K562 (cell line): ENCODE data around the gene PTPRT. TPM values are rescaled to one million over a fixed set of nuclear protein-coding genes. Genes with fewer than 3 reads are reported as not detected.

Experiments used
- OTX1 ChIP-seq: fragments of 450-650 bp; formaldehyde crosslinking; IDR thresholded peaks from 2 replicates; pipeline ENCODE4 v1.4.0; 2022; ENCODE audit warnings: mild to moderate bottlenecking
- ZBTB26 ChIP-seq: fragments of 450-650 bp; formaldehyde crosslinking; IDR thresholded peaks from 2 replicates; pipeline ENCODE4 v1.4.0; 2022; ENCODE audit warnings: missing genetic modification characterization
- polyA plus RNA-seq, 8 experiments: library from polyadenylated mRNA; depleted of rRNA in 4 of 8; stranded (reverse) in 5 of 8; unstranded in 3 of 8; fragments of >200 nt; fragmentation: Nextera tagmentation in 2 of 8; fragmentation: Illumina TruSeq in 1 of 8; extraction: Ambion mirVana in 2 of 8; extraction: Trizol in 1 of 8; gene quantifications; 2 replicates each; pipeline versions ENCODE4 v1.2.1 to v1.2.3, GENCODE V29; 2011 to 2014; ENCODE audit warnings: inconsistent platforms in 1 of 8, missing spikeins in 1 of 8
- total RNA-seq, 7 experiments: library from RNA; depleted of rRNA in 6 of 7; stranded (reverse); fragments of >200 nt in 6 of 7; fragmentation: Illumina TruSeq in 2 of 7; extraction: Trizol in 2 of 7; gene quantifications; 2 replicates each; pipeline versions ENCODE4 v1.2.1 to v1.2.3, GENCODE V29; 2011 to 2021; ENCODE audit warnings: low replicate concordance in 1 of 7
- TF ChIP-seq, protein P1 (sequence below), 2 experiments: fragments of 200-800 bp in 1 of 2; sonication (Bioruptor generic) in 1 of 2; sonication (generic) in 1 of 2; formaldehyde crosslinking in 1 of 2; IDR thresholded peaks in 1 of 2; conservative IDR thresholded peaks in 1 of 2; 2 replicates each; pipeline versions ENCODE4 v1.5.0 to v1.6.1; 2016 to 2020; ENCODE audit warnings: missing compliant biosample characterization in 1 of 2, missing genetic modification characterization in 1 of 2, missing genetic modification reagents in 1 of 2
- TF ChIP-seq, protein P2 (sequence below): fragments of 200-600 bp; sonication (generic); IDR thresholded peaks from one replicate; pipeline ENCODE4 v1.6.1; 2012; ENCODE audit warnings: mild to moderate bottlenecking, low read depth, low read length, inconsistent platforms

Gene PTPRT
- total and polyA plus RNA-seq, 9 of the 15 experiments (the other 6 are each of a cell fraction or from before 2014, with no cell fraction given): not detected

DNA sequence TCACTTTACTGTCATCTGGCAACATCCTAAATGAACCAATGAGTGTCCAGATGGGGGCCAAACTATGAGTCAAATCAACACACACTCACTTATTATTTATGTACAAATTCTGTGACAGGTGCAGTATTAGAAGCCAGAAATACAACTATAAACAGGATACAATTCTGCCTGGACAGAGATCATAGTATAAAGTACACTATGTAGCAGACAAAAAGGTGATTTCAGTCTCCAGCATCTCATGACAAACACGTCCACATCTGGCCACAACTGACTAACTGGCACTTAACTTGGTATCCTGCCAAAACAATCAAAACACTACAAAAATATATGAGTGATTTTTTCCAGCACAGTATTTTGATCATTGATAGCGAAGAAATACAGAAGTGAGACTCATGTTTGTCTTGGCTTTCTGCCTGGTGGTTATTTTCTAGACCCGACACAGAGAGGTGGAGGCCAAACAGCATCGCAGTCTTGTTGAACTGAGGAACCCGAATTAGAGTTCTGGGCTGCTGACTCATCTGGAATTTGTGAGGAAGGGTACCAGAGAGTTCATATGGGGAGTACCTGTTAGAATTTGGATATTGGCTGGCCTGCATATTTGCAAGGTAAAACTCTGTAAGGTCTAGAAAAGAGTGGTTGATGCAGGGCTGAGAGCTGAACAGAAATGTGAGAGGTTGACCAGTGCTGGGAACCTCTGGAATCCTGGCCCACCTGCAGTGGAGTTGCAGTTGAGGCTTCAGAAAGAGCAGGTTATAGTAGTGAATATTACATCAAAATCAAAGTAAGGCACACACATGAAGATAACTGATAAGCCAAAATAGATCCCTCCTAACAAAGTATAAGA, 475.2 kb downstream of the PTPRT start (continued):
- TF ChIP-seq, protein P1, sequence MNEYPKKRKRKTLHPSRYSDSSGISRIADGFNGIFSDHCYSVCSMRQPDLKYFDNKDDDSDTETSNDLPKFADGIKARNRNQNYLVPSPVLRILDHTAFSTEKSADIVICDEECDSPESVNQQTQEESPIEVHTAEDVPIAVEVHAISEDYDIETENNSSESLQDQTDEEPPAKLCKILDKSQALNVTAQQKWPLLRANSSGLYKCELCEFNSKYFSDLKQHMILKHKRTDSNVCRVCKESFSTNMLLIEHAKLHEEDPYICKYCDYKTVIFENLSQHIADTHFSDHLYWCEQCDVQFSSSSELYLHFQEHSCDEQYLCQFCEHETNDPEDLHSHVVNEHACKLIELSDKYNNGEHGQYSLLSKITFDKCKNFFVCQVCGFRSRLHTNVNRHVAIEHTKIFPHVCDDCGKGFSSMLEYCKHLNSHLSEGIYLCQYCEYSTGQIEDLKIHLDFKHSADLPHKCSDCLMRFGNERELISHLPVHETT (CRISPR knock-in tag; conservative IDR thresholded peaks at IDR 0.05 in 1 of 2, IDR thresholded peaks at IDR 0.05 in 1 of 2): no peak
- TF ChIP-seq ZBTB26 (CRISPR knock-in tag) (no peak), OTX1 (CRISPR knock-in tag) (no peak)
- TF ChIP-seq, protein P2, sequence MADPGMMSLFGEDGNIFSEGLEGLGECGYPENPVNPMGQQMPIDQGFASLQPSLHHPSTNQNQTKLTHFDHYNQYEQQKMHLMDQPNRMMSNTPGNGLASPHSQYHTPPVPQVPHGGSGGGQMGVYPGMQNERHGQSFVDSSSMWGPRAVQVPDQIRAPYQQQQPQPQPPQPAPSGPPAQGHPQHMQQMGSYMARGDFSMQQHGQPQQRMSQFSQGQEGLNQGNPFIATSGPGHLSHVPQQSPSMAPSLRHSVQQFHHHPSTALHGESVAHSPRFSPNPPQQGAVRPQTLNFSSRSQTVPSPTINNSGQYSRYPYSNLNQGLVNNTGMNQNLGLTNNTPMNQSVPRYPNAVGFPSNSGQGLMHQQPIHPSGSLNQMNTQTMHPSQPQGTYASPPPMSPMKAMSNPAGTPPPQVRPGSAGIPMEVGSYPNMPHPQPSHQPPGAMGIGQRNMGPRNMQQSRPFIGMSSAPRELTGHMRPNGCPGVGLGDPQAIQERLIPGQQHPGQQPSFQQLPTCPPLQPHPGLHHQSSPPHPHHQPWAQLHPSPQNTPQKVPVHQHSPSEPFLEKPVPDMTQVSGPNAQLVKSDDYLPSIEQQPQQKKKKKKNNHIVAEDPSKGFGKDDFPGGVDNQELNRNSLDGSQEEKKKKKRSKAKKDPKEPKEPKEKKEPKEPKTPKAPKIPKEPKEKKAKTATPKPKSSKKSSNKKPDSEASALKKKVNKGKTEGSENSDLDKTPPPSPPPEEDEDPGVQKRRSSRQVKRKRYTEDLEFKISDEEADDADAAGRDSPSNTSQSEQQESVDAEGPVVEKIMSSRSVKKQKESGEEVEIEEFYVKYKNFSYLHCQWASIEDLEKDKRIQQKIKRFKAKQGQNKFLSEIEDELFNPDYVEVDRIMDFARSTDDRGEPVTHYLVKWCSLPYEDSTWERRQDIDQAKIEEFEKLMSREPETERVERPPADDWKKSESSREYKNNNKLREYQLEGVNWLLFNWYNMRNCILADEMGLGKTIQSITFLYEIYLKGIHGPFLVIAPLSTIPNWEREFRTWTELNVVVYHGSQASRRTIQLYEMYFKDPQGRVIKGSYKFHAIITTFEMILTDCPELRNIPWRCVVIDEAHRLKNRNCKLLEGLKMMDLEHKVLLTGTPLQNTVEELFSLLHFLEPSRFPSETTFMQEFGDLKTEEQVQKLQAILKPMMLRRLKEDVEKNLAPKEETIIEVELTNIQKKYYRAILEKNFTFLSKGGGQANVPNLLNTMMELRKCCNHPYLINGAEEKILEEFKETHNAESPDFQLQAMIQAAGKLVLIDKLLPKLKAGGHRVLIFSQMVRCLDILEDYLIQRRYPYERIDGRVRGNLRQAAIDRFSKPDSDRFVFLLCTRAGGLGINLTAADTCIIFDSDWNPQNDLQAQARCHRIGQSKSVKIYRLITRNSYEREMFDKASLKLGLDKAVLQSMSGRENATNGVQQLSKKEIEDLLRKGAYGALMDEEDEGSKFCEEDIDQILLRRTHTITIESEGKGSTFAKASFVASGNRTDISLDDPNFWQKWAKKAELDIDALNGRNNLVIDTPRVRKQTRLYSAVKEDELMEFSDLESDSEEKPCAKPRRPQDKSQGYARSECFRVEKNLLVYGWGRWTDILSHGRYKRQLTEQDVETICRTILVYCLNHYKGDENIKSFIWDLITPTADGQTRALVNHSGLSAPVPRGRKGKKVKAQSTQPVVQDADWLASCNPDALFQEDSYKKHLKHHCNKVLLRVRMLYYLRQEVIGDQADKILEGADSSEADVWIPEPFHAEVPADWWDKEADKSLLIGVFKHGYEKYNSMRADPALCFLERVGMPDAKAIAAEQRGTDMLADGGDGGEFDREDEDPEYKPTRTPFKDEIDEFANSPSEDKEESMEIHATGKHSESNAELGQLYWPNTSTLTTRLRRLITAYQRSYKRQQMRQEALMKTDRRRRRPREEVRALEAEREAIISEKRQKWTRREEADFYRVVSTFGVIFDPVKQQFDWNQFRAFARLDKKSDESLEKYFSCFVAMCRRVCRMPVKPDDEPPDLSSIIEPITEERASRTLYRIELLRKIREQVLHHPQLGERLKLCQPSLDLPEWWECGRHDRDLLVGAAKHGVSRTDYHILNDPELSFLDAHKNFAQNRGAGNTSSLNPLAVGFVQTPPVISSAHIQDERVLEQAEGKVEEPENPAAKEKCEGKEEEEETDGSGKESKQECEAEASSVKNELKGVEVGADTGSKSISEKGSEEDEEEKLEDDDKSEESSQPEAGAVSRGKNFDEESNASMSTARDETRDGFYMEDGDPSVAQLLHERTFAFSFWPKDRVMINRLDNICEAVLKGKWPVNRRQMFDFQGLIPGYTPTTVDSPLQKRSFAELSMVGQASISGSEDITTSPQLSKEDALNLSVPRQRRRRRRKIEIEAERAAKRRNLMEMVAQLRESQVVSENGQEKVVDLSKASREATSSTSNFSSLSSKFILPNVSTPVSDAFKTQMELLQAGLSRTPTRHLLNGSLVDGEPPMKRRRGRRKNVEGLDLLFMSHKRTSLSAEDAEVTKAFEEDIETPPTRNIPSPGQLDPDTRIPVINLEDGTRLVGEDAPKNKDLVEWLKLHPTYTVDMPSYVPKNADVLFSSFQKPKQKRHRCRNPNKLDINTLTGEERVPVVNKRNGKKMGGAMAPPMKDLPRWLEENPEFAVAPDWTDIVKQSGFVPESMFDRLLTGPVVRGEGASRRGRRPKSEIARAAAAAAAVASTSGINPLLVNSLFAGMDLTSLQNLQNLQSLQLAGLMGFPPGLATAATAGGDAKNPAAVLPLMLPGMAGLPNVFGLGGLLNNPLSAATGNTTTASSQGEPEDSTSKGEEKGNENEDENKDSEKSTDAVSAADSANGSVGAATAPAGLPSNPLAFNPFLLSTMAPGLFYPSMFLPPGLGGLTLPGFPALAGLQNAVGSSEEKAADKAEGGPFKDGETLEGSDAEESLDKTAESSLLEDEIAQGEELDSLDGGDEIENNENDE: no peak
